DND-41 (cell line): ENCODE data around the gene RAB3C.

ENCODE experiments used
- EZH2 ChIP-seq: IDR thresholded peaks from 3 replicates; pipeline ENCODE4 v1.6.1; 2012; ENCODE audit warnings: borderline replicate concordance, low read depth, mild to moderate bottlenecking, moderate library complexity, low read length, inconsistent platforms; ENCODE audit not compliant: severe bottlenecking
- TF ChIP-seq, protein P1 (sequence below): IDR thresholded peaks from 2 replicates; pipeline ENCODE4 v1.5.1; 2012; ENCODE audit warnings: borderline replicate concordance, low read length, moderate library complexity, mild to moderate bottlenecking; ENCODE audit not compliant: poor library complexity, severe bottlenecking; ENCODE audit errors: extremely low read depth

- TF ChIP-seq, protein P1, sequence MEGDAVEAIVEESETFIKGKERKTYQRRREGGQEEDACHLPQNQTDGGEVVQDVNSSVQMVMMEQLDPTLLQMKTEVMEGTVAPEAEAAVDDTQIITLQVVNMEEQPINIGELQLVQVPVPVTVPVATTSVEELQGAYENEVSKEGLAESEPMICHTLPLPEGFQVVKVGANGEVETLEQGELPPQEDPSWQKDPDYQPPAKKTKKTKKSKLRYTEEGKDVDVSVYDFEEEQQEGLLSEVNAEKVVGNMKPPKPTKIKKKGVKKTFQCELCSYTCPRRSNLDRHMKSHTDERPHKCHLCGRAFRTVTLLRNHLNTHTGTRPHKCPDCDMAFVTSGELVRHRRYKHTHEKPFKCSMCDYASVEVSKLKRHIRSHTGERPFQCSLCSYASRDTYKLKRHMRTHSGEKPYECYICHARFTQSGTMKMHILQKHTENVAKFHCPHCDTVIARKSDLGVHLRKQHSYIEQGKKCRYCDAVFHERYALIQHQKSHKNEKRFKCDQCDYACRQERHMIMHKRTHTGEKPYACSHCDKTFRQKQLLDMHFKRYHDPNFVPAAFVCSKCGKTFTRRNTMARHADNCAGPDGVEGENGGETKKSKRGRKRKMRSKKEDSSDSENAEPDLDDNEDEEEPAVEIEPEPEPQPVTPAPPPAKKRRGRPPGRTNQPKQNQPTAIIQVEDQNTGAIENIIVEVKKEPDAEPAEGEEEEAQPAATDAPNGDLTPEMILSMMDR: peak; percentile 75
- no peak for TF ChIP-seq EZH2
Observed at GRCh38 chr5:58891086-58891970, 308.5 kb downstream of the RAB3C start.
